NCI-H748 (cell line): ENCODE data around the gene ALG8.
"Not testable (repeated sequence)": the region's sequence is repeated elsewhere in the genome, so short reads cannot be mapped to it uniquely, and the experiment has no call there.

ENCODE experiments used
- DNase-seq: peaks from one replicate; lab custom pipeline; 2025; ENCODE audit not compliant: unreplicated experiment; lab: John Stamatoyannopoulos, UW

The ALG8 gene

DNA sequence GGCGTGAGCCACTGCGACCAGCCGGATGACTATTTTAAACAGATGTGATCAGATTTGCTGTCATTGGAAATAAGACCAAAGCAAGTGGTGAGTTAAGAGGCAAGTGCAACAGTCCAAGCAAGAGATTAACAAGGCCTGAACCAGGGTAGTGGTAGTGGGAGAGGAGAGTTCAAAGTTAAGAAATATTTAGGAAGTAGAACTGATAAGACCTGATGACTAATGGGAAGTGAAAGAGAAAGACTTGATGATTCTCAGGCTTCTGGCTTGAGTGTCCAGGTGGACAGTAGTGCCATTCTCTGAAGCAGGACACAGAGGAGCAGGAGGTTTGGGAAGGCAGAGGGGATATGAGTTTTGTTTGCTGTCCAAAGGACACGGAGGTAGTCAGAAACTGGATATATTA is 67.0 kb downstream of the ALG8 start:
- no peak for DNase-seq

GRCh38 chr11:78071717-78072116 is 67.7 kb downstream of the ALG8 start:
- no peak for DNase-seq

GRCh38 chr11:78070621-78071020 is 68.8 kb downstream of the ALG8 start:
- no peak for DNase-seq

- DNase-seq: peak; percentile 21
Measured at GRCh38 chr11:78069465-78069864, 70.0 kb downstream of the ALG8 start.

- no peak for DNase-seq
Measured at GRCh38 chr11:78067704-78068103, 71.7 kb downstream of the ALG8 start.

DNA sequence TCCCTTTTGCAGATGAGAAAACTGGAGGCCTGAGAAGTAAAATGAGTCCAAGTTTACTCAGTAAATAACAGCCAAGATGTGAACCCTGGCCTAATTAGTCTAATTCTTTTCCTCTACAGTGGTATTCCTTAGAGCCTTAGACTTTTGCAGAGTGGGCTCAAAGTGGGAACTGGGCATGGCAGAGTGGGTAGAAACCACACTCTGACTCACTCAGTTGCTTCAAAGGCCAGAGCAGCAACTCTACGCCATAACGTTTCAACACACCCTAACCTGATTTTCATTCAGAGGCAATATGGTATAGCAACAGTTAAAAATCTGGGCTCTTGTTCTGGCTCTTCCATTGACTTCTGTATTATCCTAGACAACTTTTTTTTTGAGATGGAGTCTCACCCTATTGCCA is 73.0 kb downstream of the ALG8 start:
- DNase-seq: no peak

DNA sequence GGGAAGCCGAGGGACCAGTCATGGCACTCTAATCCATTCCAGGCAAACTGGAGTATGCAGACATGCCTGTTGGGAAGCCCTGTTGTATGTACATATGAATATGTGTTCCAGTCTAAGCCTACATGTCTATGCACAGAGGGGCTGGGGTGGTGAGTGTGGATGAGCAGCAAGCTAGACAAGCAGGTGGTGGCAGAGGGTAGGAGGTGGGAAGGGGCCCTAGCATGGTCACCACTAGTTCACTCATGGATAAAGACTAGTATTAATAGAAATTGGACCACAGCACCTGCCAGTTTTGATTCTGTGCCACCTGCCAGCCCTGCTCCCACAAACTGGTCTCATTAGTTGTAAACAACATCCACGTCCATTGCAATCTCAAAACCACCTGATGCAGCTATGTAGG is 74.2 kb downstream of the ALG8 start:
- no peak for DNase-seq

- DNase-seq: no peak
Measured at GRCh38 chr11:78063440-78064181, 75.8 kb downstream of the ALG8 start, which contains the start of gene THRSP. Gene THRSP, plus strand, starts transcription at chr11:78063861. Its CDS starts 21 bp downstream, at chr11:78063882.

DNA sequence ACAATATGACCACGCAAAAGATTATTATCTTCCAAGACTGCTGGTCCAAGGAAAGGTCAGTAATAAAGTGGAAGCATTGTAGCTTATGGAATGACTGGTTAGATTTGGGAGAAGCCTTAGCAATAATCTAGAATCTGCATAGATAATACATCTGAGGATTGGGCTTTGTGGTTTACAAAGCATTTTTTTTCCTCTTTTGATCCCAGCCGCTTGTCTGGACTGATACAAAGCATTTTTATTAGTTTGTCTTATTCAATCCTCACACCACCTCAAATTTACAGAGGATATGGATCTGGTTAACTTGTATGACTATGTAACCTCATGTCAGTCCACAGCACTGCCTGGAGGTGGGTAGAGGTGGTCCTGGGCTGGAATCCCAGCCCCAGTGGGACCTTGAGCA is 76.8 kb downstream of the ALG8 start:
- no peak for DNase-seq

GRCh38 chr11:78061921-78062311 is 77.5 kb downstream of the ALG8 start:
- DNase-seq: no peak

GRCh38 chr11:78061088-78061920 is 78.1 kb downstream of the ALG8 start:
- DNase-seq: no peak

DNA sequence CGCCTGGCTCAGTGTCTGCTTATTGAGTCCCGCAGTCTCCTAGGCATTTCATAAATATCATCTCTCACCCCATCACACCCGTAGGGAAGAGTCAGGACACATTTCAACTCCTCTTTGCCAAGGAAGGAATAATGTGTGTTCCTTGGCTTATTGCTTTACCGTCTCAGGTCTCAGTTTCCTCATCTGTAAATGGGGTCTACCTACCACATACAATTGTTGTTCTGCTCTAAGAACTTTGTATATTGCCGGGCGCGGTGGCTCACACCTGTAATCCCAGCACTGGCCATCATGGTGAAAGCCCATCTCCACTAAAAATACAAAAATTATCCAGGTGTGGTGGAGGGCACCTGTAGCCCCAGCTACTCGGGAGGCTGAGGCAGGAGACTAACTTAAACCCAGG is 78.9 kb downstream of the ALG8 start:
- no peak for DNase-seq

DNA sequence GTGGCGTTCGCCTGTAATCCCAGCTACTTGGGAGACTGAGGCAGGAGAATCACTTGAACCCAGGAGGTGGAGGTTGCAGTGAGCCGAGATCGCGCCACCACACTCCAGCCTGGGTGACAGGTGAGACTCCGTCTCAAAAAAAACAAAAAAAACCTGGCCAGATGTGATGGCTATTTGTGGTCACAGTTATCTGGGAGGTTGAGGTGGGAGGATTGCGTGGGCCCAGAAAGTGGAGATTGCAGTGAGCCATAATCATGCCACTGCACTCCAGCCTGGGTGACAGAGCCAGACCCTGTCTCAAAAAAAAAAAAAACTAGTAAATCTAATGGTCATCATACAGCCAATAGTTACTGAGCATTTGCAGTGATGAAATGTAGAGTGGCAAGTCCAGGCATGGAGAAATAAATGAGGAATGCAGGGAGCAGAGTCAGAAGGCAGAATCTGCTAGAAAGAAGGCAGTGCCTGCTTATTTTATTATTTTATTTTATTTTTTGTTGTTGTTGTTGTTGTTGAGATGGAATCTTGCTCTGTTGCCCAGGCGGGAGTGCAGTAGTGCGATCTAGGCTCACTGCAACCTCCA is 79.6 kb downstream of the ALG8 start:
- DNase-seq: not testable (repeated sequence)

DNA sequence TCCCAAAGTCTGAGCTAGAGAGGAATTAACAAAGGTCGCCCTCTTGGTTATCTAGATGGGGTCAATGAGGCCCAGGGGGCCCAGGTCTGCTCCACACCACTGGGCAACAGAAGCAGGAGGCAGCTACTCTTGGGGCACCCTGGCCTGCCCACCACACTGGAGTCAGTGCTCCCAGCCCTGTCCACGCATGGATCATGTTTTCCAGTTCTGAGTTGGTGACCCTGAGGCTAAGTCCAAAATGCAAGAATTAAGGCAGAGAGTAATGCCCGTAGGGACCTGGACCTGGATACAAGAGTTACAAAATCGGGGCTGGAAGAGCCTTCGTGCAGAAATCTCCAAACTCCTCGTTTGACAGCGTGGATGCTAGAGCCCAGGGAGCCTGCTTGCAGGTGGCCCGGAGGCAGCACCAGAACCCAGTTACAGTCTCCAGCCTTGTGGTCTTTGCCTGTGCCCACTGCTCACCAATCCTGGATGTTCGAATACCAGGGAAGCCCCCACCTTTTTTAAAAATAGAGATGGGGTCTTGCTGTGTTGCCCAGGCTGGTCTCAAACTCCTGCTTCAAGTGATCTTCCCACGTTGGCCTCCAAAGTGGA is 81.9 kb downstream of the ALG8 start:
- DNase-seq: no peak

GRCh38 chr11:78056093-78056492 is 83.3 kb downstream of the ALG8 start:
- no peak for DNase-seq

GRCh38 chr11:78054971-78055370 is 84.5 kb downstream of the ALG8 start:
- no peak for DNase-seq

DNA sequence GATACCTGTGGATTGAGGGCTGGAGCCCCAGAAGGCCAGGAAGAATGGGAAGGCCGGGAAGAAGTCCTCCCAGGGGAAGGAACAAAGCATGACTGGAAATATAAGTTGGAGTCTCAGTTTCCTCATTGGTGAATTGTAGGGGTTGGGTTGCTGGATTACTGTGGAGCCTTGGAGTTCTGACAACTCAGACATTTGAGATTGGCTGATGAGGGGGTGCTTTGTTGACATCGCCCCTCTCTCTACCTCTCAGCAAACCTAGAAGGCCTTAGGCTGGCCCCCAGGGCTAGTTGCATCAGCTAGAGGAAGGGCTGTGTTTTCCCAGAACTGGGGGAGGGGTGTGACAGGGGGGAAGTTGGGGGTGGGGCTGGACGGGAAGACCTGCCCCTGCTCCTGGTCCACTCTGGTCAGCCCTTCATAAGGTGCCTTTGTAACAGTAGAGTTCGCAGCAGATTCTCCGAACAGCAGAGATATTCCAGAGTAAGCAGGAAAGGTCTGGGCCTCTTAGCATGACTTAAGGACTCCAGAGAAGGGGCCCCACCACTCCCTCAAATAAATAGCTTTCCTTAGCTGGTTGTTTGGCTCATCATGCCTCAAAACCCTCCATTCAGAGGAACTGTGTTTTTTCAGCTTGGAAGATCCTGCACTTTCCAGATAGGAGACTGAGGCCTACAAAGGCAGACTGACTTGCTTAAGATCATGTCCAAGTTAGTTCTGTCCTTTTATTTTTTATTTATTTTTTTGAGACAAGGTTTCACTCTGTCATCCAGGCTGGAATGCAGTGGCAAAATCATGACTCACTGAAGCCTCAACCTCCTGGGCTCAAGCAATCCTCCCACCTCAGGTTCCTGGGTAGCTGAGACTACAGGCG is 88.2 kb downstream of the ALG8 start:
- DNase-seq: no peak
